OCI-LY7 (cell line): Measurements from ENCODE around the gene RBM17. TPM values are rescaled to one million over a fixed set of nuclear protein-coding genes. Genes with fewer than 3 reads are reported as not detected.

Experiments used
- BruUV-seq: library from RNA; stranded (reverse); fragments of 400-500 nt; replicated peaks from 2 replicates; lab custom pipeline; 2021; lab: Mats Ljungman, UMichigan
- CTCF ChIA-PET: fragments of 300-600 bp; sonication (Branson Sonifier 250); formaldehyde crosslinking; loops from one replicate; lab custom pipeline; 2022; ENCODE audit warnings: antibody characterized with exemption; ENCODE audit not compliant: unreplicated experiment; lab: Charles Lee
- POLR2A ChIA-PET: fragments of 300-600 bp; sonication (Branson Sonifier 250); formaldehyde crosslinking; loops from one replicate; lab custom pipeline; 2022; ENCODE audit warnings: antibody characterized with exemption; lab: Charles Lee
- DNase-seq: peaks from one replicate; pipeline ENCODE4 v3.0.0-alpha.2; 2015; ENCODE audit warnings: low spot score
- H2AFZ ChIP-seq: fragments of 200-600 bp; sonication (generic), shearing (Covaris generic); 2 replicates; pipeline ENCODE4 v1.6.1; 2014; ENCODE audit warnings: mild to moderate bottlenecking, antibody characterized with exemption, low read length, moderate library complexity
- H3K27ac ChIP-seq: fragments of 200-600 bp; sonication (generic); 2 replicates; pipeline ENCODE4 v1.5.1; 2014; ENCODE audit warnings: mixed run types, low read depth, mild to moderate bottlenecking, moderate library complexity, low read length, inconsistent platforms; ENCODE audit not compliant: poor library complexity, severe bottlenecking
- H3K36me3 ChIP-seq: fragments of 200-600 bp; sonication (generic); 2 replicates; pipeline ENCODE4 v1.6.1; 2014; ENCODE audit warnings: mild to moderate bottlenecking, antibody characterized with exemption, low read length, moderate library complexity, mixed read lengths; ENCODE audit not compliant: insufficient read depth
- H3K4me1 ChIP-seq: fragments of 200-600 bp; sonication (generic); 2 replicates; pipeline ENCODE4 v1.5.1; 2014; ENCODE audit warnings: mild to moderate bottlenecking, low read length; ENCODE audit not compliant: insufficient read depth, poor library complexity, severe bottlenecking
- H3K4me2 ChIP-seq: fragments of 200-600 bp; sonication (generic); 2 replicates; pipeline ENCODE4 v1.6.1; 2014; ENCODE audit warnings: mild to moderate bottlenecking, low read length
- H3K4me3 ChIP-seq: fragments of 200-600 bp; sonication (generic); 2 replicates; pipeline ENCODE4 v1.5.1; 2014; ENCODE audit warnings: mild to moderate bottlenecking, low read depth, low read length; ENCODE audit not compliant: poor library complexity, severe bottlenecking
- H3K79me2 ChIP-seq: fragments of 200-600 bp; sonication (generic); 2 replicates; pipeline ENCODE4 v1.6.1; 2016; ENCODE audit warnings: low read depth, mild to moderate bottlenecking, low read length, moderate library complexity, mixed read lengths; ENCODE audit not compliant: insufficient read depth
- H3K9me2 ChIP-seq: fragments of 200-600 bp; sonication (generic); 2 replicates; pipeline ENCODE4 v1.6.1; 2016; ENCODE audit warnings: mild to moderate bottlenecking, low read length, mixed read lengths; ENCODE audit not compliant: insufficient read depth
- H3K9me3 ChIP-seq: fragments of 200-600 bp; sonication (generic); 2 replicates; pipeline ENCODE4 v1.6.1; 2014; ENCODE audit warnings: mild to moderate bottlenecking, mixed run types, low read length, mixed read lengths
- H4K20me1 ChIP-seq: fragments of 200-600 bp; sonication (generic); 2 replicates; pipeline ENCODE4 v1.6.1; 2014; ENCODE audit warnings: mild to moderate bottlenecking, antibody characterized with exemption, low read length, moderate library complexity, mixed read lengths; ENCODE audit not compliant: insufficient read depth
- CTCF ChIP-seq: fragments of 200-600 bp; sonication (generic); conservative IDR thresholded peaks from 2 replicates; pipeline ENCODE4 v1.5.1; 2014; ENCODE audit warnings: mild to moderate bottlenecking, antibody characterized with exemption, low read length, moderate library complexity, mixed read lengths
- EZH2phosphoT487 ChIP-seq: fragments of 200-600 bp; sonication (generic); IDR thresholded peaks from 2 replicates; pipeline ENCODE4 v1.6.1; 2018; ENCODE audit warnings: low read depth, borderline replicate concordance, mild to moderate bottlenecking, mixed run types, antibody characterized with exemption, low read length, moderate library complexity, mixed read lengths
- intact Hi-C: fragments of 100-400 bp; cut with micrococcal nuclease; formaldehyde crosslinking; loops from one replicate; pipeline ENCODE4 v1.10.0; 2022; ENCODE audit not compliant: unreplicated experiment
- total RNA-seq, 2 experiments: library from RNA; depleted of rRNA in 1 of 2; stranded (reverse); fragments of >200 nt in 1 of 2; shearing (Covaris generic) in 1 of 2; gene quantifications; 2 replicates each; pipeline ENCODE4 v1.2.3, GENCODE V29; 2014 to 2022

RBM17 gene
- total RNA-seq, 2 experiments from 2014 or later: 103 to 248 TPM

- TF ChIP-seq EZH2phosphoT487 (no peak), CTCF (no peak)
- BruUV-seq: no TSS peak
- Histone ChIP-seq H3K4me3 (peak overlapping the region; percentile 23), H3K4me2 (peak overlapping the region; percentile 53), H3K4me1 (peaks cover 59% of the 10 kb centered on the region), H3K27ac (peak overlapping the region; percentile 98), H3K9me2 (no peaks in the 10 kb centered on the region), H4K20me1 (no peaks in the 10 kb centered on the region), H3K9me3 (no peaks in the 10 kb centered on the region), H3K36me3 (no peaks in the 10 kb centered on the region), H3K79me2 (no peaks in the 10 kb centered on the region), H2AFZ (peak overlapping the region; percentile 61; the same call in 1 of the 2 replicates)
- DNase-seq: peak; percentile 80
- intact Hi-C loops: no loop called here
- ChIA-PET POLR2A (interaction anchor here (0.6 to 9.0 kb wide), 11 partner anchors 9 to 198 kb away, joined by 3 to 110 read pairs (median 7); no protein-coding TSS in a partner anchor), CTCF (interaction anchor here (0.6 to 2.7 kb wide), 5 partner anchors 9 to 123 kb away, joined by 3 to 15 read pairs (median 4); no protein-coding TSS in a partner anchor)
Observed at GRCh38 chr10:6072215-6072934, 16.5 kb upstream of the RBM17 start.

- H4K20me1 ChIP-seq: no peaks in the 10 kb centered on the region
- no peak overlapping the region for H2AFZ ChIP-seq
- H3K4me3 ChIP-seq: no peak overlapping the region
- POLR2A ChIA-PET: interaction anchor here (0.5 to 9.0 kb wide), 6 partner anchors 9 to 61 kb away, joined by 4 to 110 read pairs (median 5); partner anchors contain the start of gene IL2RA
- no peaks in the 10 kb centered on the region for H3K79me2 ChIP-seq
- no peaks in the 10 kb centered on the region for H3K9me2 ChIP-seq
- TF ChIP-seq EZH2phosphoT487 (no peak), CTCF (no peak)
- no peak for DNase-seq
- no TSS peak for BruUV-seq
- intact Hi-C loops: no loop called here
- H3K9me3 ChIP-seq: no peaks in the 10 kb centered on the region
- H3K4me2 ChIP-seq: no peak overlapping the region; the same call in 1 of the 2 replicates
- peaks cover 36% of the 10 kb centered on the region for H3K4me1 ChIP-seq
- CTCF ChIA-PET: interaction anchor here (2.7 kb wide), 1 partner anchor 12 kb away, joined by 15 read pairs; no protein-coding TSS in a partner anchor
- H3K36me3 ChIP-seq: no peaks in the 10 kb centered on the region
- H3K27ac ChIP-seq: no peak overlapping the region
Observed at GRCh38 chr10:6074489-6075301, 14.1 kb upstream of the RBM17 start.
